IPS-NIHi7 (cell line): ENCODE results near the gene SEMA4D.
A peak's percentile ranks its signal among the peaks of the same experiment; 100 is the strongest.

ENCODE experiments used
- DNase-seq: peaks from one replicate; pipeline ENCODE4 v3.0.0; 2012; ENCODE audit warnings: mixed read lengths; ENCODE audit errors: extremely low spot score

The SEMA4D gene

DNA sequence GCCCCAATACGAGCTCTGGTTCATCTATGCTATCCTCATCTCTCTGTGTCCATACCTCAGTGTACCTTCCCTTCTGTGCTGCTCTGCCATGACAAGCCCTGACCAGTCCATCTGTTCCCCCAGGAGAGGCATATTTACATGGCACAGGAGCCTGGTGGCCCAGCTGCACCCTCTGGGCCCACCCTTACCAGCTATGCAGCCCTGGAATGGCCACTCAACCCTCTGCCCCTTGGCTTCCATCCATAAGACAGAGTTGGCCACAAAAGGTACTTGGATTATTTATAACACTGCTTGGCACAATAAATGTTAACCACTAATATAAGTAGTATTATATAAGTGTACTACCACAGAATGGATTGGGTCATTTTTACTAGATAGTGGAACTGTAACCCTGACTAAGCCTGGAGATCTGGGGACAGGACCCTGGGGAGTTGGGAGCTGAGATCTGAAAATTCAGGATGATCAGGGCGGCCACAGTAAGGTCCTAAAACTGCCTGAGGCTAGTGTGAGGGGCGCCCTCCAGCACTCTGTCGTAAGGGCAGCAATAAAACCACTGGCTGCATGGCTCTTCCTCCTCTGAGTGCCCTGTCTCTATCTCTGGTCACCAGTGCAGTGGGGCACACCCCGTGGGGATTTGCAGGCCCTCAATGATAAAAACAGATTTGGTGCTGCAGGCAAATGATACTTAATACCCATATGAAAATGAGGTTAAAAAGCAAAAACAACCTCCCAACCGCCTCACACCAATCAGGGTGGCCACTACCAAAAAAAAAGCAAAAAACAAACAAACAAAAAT is 65.8 kb downstream of the SEMA4D start:
- DNase-seq, result no peak

DNA sequence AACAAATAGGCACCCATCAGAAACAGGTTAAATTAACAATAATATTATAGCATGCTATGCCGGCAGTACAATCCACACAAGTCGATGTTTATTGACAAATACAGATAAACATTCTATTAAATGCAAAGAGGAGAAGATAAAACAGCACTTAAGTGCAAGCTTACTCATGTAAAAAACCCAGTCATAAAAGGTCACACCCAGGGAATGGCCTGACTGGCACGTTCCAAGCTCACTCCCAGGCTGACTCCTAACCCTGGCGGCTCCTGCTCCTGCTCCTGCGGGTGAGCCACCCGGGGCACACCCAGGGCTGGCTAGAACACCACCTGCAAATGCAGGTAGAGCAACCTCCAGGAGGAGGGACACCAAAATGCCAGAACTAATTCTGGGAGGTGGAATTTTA is 66.9 kb downstream of the SEMA4D start:
- no peak for DNase-seq

- peak; percentile 79 for DNase-seq
Observed at GRCh38 chr9:89428901-89429890, 68.7 kb downstream of the SEMA4D start.

DNA sequence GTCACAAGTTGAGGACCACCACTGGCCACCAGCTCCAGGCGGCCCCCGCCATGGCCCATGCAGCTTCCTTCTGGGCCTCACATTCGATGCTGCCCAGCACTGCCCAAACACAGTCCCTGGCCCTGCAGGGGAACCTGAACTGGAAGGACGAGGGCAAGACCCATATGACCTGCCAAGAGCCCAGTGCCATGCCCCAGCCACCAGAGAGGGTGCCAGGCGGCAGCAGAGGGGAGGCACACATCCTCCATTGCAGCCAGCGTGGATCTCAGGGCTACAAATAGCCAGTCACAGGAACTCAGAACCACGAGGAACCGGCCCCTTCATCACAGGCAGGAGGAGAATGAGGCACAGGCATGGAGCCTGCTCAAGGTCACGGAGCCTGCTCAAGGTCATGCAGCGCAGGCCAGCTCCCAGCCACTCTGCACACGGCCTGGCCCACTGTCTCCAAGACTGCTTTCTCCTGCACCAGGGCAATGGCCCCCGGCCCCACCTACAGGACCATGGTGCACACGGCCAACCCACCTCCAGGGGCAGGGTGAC is 69.6 kb downstream of the SEMA4D start:
- DNase-seq, result no peak

DNA sequence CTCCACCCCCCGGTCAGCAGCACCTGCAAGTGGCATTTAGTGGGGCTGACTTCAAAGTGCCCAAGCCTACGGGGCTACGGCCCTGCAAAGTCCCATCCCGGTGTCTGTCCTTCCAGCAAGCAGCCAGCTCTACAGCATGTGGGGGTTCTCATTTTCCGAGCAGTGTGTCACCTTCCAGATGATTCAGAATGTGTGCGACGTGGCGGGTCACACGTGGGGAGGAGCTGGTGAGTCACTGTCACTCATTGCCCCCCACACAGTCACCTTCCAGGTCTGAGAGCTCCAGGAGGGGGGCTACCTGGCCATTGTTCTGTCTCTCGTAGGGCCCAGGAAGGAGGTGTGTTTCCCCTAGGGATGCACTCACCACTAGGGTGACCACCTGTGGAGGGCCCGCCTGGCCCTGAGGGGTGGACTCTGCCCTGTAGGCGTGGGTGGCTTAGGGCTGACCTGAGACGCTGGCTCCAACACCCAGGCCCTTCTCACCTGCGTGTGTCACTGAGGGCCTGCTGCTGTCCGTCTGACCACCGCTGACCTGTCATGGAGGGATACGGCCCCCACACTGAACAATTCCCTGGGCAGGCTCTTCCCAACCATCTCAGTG is 70.2 kb downstream of the SEMA4D start:
- DNase-seq, result no peak

- DNase-seq, result no peak
Observed at GRCh38 chr9:89426384-89426961, 71.4 kb downstream of the SEMA4D start.

- no peak for DNase-seq
Observed at GRCh38 chr9:89425921-89426383, 72.0 kb downstream of the SEMA4D start.

DNA sequence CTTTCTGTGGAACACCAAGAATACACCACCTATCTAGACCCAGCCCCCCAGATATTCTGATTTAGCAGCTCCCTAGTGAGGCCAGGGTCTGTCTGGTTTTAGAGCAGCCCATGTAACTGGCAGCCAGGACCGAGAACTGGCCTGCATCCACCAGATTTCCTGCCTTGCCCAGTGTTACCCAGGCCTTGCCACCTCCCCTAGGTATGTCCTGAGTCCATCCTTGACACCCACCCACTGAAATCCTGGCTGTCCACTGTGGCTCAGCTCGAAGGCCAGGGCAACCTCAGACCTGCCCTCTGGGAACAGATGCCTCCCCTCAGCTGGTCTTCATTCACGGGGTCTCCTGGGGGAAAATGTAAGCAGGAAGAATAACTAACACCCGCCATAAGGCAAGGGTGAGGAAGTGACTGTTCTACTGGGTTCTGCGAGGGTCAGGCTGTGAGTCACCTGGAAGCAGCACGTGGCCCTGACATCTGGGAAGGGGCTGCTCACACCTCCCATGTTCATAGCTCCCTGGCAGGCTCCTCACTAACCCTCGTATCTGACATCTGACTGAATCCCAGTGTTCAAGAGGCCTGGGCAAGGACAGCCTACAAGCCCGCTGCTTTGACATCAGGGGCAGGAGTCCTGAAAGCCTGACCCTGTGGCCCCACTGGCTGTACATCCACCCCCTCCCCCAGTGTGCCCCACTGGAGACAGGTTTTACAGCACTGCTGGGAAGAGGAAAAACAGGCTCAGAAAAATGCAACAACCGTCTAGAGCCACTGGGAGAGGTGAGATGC is 72.7 kb downstream of the SEMA4D start:
- DNase-seq, result no peak

GRCh38 chr9:89422151-89422975 is 75.5 kb downstream of the SEMA4D start:
- DNase-seq, result no peak

DNA sequence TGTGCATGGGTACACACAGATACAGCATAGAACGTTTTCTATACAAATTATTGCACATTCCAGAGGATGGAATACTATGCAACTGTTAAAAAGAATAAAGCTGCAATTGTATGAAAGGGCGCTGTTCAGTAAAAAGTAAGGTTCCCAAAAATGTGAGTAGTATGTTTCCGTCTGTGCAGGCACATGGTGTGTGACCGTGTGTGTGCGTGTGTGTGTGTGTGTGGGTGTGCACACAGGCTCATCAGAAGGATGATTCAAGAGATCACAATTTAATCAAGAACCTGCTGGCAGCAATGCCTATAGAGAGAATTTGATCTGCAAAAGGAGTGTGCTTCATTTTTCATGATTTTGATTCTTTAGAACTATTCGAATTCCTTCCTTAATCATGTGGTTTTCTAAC is 76.3 kb downstream of the SEMA4D start:
- no peak for DNase-seq

DNA sequence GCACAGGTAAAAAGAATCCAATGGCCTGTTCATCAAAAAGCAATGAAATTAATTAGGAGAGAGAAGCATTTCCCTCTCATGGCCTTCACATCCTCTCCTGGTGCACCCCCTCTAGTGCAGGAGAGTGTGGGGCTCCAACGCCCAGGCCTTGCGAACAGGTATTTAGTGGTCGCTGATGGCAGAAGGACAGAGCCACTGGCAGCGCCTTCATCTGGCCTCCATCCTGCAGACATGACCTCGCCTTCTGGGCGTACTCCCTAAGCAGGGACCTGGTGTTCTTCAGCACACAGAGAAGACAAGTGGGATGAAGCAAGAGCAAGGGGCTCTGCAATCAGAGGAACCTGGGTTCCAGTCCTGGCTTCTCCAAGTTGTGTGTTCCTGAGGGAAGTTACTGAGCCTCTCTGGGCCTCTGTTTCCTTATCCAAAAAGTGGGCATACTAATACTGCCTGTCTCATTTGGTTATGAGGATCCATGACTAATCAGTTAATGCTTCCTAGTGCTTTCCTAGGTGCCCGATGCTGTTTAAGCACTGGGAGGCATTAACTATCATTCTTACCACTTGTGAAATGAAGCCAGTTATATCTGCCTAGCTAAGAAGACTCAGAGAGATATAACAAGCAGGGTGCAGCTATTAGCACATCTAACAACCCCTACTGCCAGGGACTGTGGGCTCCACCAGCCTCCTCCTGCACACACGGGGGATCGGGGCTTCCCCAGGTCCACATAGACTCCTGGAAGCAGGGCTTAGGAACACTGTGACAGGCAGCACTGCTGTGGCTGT is 77.3 kb downstream of the SEMA4D start:
- DNase-seq, result no peak

DNA sequence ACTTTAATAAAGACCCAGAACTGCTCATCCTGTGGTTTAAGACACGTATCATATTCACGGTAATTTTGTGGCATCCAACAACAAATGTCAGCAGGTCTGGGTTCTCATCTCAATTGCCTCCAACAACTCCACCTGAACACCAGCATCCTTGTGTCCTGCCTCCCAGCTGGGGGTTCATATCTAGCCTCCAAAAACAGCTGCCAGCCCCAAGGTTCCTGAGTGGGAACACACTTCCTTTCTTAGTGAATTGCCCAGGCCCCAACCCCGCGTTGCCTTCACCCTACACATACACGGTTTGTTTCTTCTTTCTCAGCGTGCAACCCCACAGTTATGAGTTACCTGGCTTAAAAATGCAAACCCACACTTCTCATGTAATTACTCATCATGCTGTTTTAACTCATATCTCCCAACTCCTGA is 77.9 kb downstream of the SEMA4D start:
- no peak for DNase-seq

GRCh38 chr9:89418882-89419640 is 78.9 kb downstream of the SEMA4D start:
- no peak for DNase-seq

DNA sequence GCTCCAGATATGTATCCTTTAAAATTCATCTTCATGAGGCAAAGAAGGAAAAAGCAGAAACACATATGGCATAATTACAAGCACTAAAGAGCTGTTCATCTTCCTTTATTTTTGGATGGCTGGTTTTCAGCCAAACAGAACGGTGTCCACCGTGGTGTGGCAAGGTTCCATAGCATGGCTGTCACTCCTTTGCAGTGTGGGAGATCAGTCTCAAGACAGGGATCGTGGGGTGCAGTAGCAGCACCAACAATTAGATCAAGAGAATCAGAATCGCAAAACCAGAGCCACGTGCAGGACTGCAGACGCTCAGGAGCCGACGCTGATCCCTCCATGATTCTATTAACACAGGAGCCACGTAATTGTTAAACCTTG is 79.5 kb downstream of the SEMA4D start:
- no peak for DNase-seq

GRCh38 chr9:89417832-89418473 is 80.0 kb downstream of the SEMA4D start:
- DNase-seq, result no peak

DNA sequence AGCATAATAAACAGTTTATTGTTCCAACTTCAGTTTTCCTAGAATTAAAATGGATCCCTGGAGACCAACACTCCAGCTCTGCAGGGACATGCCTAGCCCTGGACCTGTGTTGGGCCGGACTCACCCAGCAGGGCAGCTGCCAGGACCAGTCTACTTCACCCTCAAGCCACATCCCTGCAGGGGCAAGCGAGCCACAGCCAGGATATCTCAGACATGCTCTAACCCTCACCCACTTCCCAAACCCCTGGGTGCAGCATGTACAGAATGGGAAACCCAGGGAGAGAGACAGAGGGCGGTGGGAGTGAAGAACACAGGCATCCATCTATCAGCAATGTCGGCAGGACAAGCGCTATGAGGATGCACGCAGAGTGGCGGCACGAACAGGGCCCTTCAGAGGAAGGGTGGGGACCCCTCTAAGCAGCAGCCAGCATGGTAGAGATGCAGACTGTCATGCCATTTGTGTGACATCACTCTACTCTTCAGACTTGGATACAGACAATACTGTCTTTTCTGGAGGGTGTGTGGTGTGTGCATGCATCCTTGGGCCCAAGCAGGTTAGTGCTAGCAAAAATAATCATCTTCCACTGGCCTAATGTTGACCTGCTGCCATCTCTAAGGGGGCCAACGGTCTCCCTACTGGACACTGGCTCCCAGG is 83.1 kb downstream of the SEMA4D start:
- DNase-seq, result no peak

DNA sequence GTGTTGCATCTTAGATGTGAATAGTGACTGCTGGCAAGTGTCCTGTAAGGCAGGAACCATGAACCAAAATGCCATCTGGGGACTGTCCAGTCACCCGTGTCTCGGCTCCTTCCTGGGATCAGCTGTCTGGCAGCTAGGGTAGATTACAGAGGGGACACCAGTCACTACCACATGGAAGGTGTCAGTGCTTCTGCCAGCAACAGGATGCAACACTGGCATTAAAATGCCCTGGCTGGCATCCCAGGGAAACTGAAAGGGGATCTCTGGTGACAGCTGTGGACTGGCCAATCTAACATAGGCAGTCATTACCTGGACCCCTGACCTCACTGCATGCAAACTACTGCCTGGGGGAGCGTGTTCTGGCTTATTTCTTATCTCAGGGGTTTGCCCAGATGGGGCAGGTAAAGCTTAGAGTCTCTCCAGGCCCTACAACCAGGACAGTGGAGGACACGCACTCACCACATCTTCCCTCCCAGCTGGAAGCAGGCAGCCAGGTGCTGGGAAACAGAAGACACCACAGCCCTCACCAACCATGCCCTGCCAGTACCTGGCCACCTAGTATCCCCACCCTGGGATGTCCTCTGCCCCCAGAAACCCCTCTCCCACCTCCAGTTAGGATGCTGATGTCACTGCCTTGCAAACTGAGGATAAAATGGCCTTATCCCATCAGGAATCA is 83.8 kb downstream of the SEMA4D start:
- DNase-seq, result no peak
